ENCODE results near the gene CAMK2D.

CAMK2D gene

GRCh38 chr4:113607147-113607720 is 154.3 kb downstream of the CAMK2D start:
- Histone ChIP-seq H3K4me3 (ENCODE audit: low read depth in 1 of 5, low read length in 5 of 5) (no peak overlapping the region), H3K27ac (ENCODE audit: low read depth, low read length) (no peak overlapping the region), H3K27me3 (ENCODE audit: control insufficient read depth in 5 of 5, insufficient read depth in 4 of 5, low read length in 5 of 5) (no peaks in the 10 kb centered on the region)

GRCh38 chr4:113604955-113605354 is 156.6 kb downstream of the CAMK2D start:
- H3K9ac ChIP-seq (ENCODE audit: low read length in 5 of 5), result no peak overlapping the region
- H3K27me3 ChIP-seq (ENCODE audit: control insufficient read depth in 5 of 5, insufficient read depth in 4 of 5, low read length in 5 of 5), result no peaks in the 10 kb centered on the region
- no peak overlapping the region for H3K27ac ChIP-seq (ENCODE audit: low read depth, low read length)

More at GRCh38 chr4:113607147-113607720, 154.3 kb downstream of the CAMK2D start:
- no peak overlapping the region for H3K9ac ChIP-seq (ENCODE audit: low read length in 5 of 5)
- peaks cover 0 to 10% (median under 1%) of the 10 kb centered on the region in 5 donors for H3K4me1 ChIP-seq (ENCODE audit: control insufficient read depth in 5 of 5, insufficient read depth in 5 of 5, low read length in 5 of 5)
- H3K9me3 ChIP-seq (ENCODE audit: control insufficient read depth in 5 of 5, low read length in 5 of 5), result no peaks in the 10 kb centered on the region
- peaks cover 0 to 5% (median 0%) of the 10 kb centered on the region in 5 donors for H3K36me3 ChIP-seq (ENCODE audit: control insufficient read depth in 5 of 5, insufficient read depth in 5 of 5, low read length in 5 of 5)

DNA sequence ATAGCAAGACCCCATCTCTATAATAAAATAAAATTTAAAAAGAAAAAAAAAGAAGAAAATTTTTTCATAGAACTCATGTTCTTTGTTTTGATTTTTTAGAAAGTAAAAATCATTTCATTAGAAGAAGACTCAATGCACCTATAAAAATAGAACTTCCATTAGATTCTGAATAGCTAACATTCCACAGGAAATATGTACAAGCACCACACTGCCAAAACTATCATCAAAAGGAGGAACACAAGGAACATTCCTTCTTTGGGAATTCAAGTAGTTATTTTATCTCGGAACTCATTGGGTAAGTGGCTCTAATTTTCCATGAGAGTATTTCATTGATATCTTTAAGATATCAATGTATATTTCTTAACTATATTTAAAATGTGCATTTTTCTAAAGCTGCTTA is 157.6 kb downstream of the CAMK2D start:
- no peak overlapping the region for H3K4me3 ChIP-seq (ENCODE audit: low read depth in 1 of 5, low read length in 5 of 5)
- H3K4me1 ChIP-seq (ENCODE audit: control insufficient read depth in 5 of 5, insufficient read depth in 5 of 5, low read length in 5 of 5), result peaks cover 0 to 8% (median 0%) of the 10 kb centered on the region in 5 donors
- H3K27me3 ChIP-seq (ENCODE audit: control insufficient read depth in 5 of 5, insufficient read depth in 4 of 5, low read length in 5 of 5), result no peaks in the 10 kb centered on the region
- no peaks in the 10 kb centered on the region for H3K9me3 ChIP-seq (ENCODE audit: control insufficient read depth in 5 of 5, low read length in 5 of 5)
- H3K9ac ChIP-seq (ENCODE audit: low read length in 5 of 5), result no peak overlapping the region
- H3K36me3 ChIP-seq (ENCODE audit: control insufficient read depth in 5 of 5, insufficient read depth in 5 of 5, low read length in 5 of 5), result peaks cover 0 to 5% (median 0%) of the 10 kb centered on the region in 5 donors
- no peak overlapping the region for H3K27ac ChIP-seq (ENCODE audit: low read depth, low read length)

More at GRCh38 chr4:113604955-113605354, 156.6 kb downstream of the CAMK2D start:
- no peaks in the 10 kb centered on the region for H3K9me3 ChIP-seq (ENCODE audit: control insufficient read depth in 5 of 5, low read length in 5 of 5)
- H3K4me3 ChIP-seq (ENCODE audit: low read depth in 1 of 5, low read length in 5 of 5), result no peak overlapping the region
- H3K4me1 ChIP-seq (ENCODE audit: control insufficient read depth in 5 of 5, insufficient read depth in 5 of 5, low read length in 5 of 5), result peaks cover 0 to 8% (median 0%) of the 10 kb centered on the region in 5 donors
- H3K36me3 ChIP-seq (ENCODE audit: control insufficient read depth in 5 of 5, insufficient read depth in 5 of 5, low read length in 5 of 5), result peaks cover 0 to 5% (median 0%) of the 10 kb centered on the region in 5 donors

GRCh38 chr4:113602646-113603228 is 158.8 kb downstream of the CAMK2D start:
- peaks cover 0 to 8% (median 0%) of the 10 kb centered on the region in 5 donors for H3K4me1 ChIP-seq (ENCODE audit: control insufficient read depth in 5 of 5, insufficient read depth in 5 of 5, low read length in 5 of 5)
- H3K36me3 ChIP-seq (ENCODE audit: control insufficient read depth in 5 of 5, insufficient read depth in 5 of 5, low read length in 5 of 5), result peaks cover 0 to 3% (median 0%) of the 10 kb centered on the region in 5 donors
- H3K9ac ChIP-seq (ENCODE audit: low read length in 5 of 5), result no peak overlapping the region
- H3K27me3 ChIP-seq (ENCODE audit: control insufficient read depth in 5 of 5, insufficient read depth in 4 of 5, low read length in 5 of 5), result no peaks in the 10 kb centered on the region
- no peaks in the 10 kb centered on the region for H3K9me3 ChIP-seq (ENCODE audit: control insufficient read depth in 5 of 5, low read length in 5 of 5)
- no peak overlapping the region for H3K27ac ChIP-seq (ENCODE audit: low read depth, low read length)
- no peak overlapping the region for H3K4me3 ChIP-seq (ENCODE audit: low read depth in 1 of 5, low read length in 5 of 5)

DNA sequence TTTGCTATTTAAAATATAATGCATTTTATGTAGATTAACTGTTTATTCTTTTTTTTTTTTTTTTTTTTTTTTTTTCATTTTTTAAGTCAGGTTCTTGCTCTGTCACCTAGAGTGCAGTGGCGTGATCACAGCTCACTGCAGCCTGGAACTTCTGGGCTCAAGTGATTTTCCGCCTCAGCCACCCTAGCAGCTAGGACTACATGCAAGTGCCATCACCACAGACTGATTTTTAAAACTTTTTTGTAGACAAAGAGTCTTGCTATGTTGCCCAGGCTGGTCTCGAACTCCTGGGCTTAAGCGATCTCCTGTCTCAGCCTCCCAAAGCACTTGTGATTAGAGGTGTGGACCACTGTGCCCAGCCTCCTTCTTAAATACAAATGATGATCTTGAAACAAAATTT is 159.9 kb downstream of the CAMK2D start:
- H3K4me1 ChIP-seq (ENCODE audit: control insufficient read depth in 5 of 5, insufficient read depth in 5 of 5, low read length in 5 of 5), result peaks cover 0 to 8% (median 0%) of the 10 kb centered on the region in 5 donors
- H3K27ac ChIP-seq (ENCODE audit: low read depth, low read length), result no peak overlapping the region
- no peak overlapping the region for H3K4me3 ChIP-seq (ENCODE audit: low read depth in 1 of 5, low read length in 5 of 5)
- H3K9ac ChIP-seq (ENCODE audit: low read length in 5 of 5), result no peak overlapping the region
- no peaks in the 10 kb centered on the region for H3K27me3 ChIP-seq (ENCODE audit: control insufficient read depth in 5 of 5, insufficient read depth in 4 of 5, low read length in 5 of 5)
- no peaks in the 10 kb centered on the region for H3K9me3 ChIP-seq (ENCODE audit: control insufficient read depth in 5 of 5, low read length in 5 of 5)
- H3K36me3 ChIP-seq (ENCODE audit: control insufficient read depth in 5 of 5, insufficient read depth in 5 of 5, low read length in 5 of 5), result no peaks in the 10 kb centered on the region

DNA sequence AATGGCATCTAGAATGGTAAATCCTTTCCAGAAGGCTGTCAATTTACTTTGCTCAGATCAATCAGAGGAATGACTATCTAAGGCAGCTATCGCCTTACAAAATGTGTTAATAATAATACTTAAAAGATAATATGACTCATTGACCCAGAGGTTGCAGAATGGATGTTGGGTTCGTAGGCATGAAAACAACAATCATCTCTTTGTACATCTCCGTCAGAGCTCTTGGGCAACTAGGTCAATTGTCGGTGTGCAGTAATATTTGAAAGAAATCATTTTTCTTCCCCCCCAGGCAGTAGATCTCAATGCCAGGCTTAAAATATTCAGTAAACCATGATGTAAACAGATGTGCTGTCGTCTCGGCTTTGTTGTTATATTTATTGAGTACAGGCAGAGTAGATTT is 165.1 kb downstream of the CAMK2D start:
- Histone ChIP-seq H3K27me3 (ENCODE audit: control insufficient read depth in 5 of 5, insufficient read depth in 4 of 5, low read length in 5 of 5) (no peaks in the 10 kb centered on the region), H3K4me3 (ENCODE audit: low read depth in 1 of 5, low read length in 5 of 5) (no peak overlapping the region), H3K9ac (ENCODE audit: low read length in 5 of 5) (no peak overlapping the region), H3K36me3 (ENCODE audit: control insufficient read depth in 5 of 5, insufficient read depth in 5 of 5, low read length in 5 of 5) (no peaks in the 10 kb centered on the region), H3K4me1 (ENCODE audit: control insufficient read depth in 5 of 5, insufficient read depth in 5 of 5, low read length in 5 of 5) (no peaks in the 10 kb centered on the region), H3K27ac (ENCODE audit: low read depth, low read length) (no peak overlapping the region), H3K9me3 (ENCODE audit: control insufficient read depth in 5 of 5, low read length in 5 of 5) (no peaks in the 10 kb centered on the region)

GRCh38 chr4:113594231-113594556 is 167.3 kb downstream of the CAMK2D start:
- Histone ChIP-seq H3K9me3 (ENCODE audit: control insufficient read depth in 5 of 5, low read length in 5 of 5) (no peaks in the 10 kb centered on the region), H3K27me3 (ENCODE audit: control insufficient read depth in 5 of 5, insufficient read depth in 4 of 5, low read length in 5 of 5) (no peaks in the 10 kb centered on the region), H3K27ac (ENCODE audit: low read depth, low read length) (no peak overlapping the region), H3K4me1 (ENCODE audit: control insufficient read depth in 5 of 5, insufficient read depth in 5 of 5, low read length in 5 of 5) (no peaks in the 10 kb centered on the region), H3K4me3 (ENCODE audit: low read depth in 1 of 5, low read length in 5 of 5) (no peak overlapping the region), H3K36me3 (ENCODE audit: control insufficient read depth in 5 of 5, insufficient read depth in 5 of 5, low read length in 5 of 5) (no peaks in the 10 kb centered on the region), H3K9ac (ENCODE audit: low read length in 5 of 5) (no peak overlapping the region)

GRCh38 chr4:113593400-113594230 is 167.9 kb downstream of the CAMK2D start:
- Histone ChIP-seq H3K27me3 (ENCODE audit: control insufficient read depth in 5 of 5, insufficient read depth in 4 of 5, low read length in 5 of 5) (no peaks in the 10 kb centered on the region), H3K4me3 (ENCODE audit: low read depth in 1 of 5, low read length in 5 of 5) (no peak overlapping the region), H3K9ac (ENCODE audit: low read length in 5 of 5) (no peak overlapping the region), H3K9me3 (ENCODE audit: control insufficient read depth in 5 of 5, low read length in 5 of 5) (no peaks in the 10 kb centered on the region), H3K36me3 (ENCODE audit: control insufficient read depth in 5 of 5, insufficient read depth in 5 of 5, low read length in 5 of 5) (no peaks in the 10 kb centered on the region), H3K27ac (ENCODE audit: low read depth, low read length) (no peak overlapping the region), H3K4me1 (ENCODE audit: control insufficient read depth in 5 of 5, insufficient read depth in 5 of 5, low read length in 5 of 5) (peaks cover 0 to under 1% (median 0%) of the 10 kb centered on the region in 5 donors)

DNA sequence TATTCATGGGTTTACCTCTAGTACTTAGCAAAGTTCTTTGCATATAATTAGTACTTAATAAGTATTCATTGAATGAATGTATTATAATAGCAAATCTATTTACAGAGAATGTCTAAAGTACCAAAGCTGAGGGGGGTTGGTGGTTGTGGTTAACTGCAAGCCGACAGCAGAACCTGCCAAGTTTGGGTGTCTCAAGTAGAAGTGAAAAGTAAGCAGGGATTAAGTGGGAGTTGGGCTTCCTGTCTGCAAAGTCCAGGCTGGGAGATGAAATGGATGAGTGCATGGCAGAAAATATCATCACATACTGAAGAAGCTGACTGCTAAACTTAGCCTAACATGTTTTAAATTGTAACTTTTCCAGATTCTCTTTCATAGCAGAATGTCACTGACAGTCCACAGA is 169.6 kb downstream of the CAMK2D start:
- Histone ChIP-seq H3K27me3 (ENCODE audit: control insufficient read depth in 5 of 5, insufficient read depth in 4 of 5, low read length in 5 of 5) (no peaks in the 10 kb centered on the region), H3K4me3 (ENCODE audit: low read depth in 1 of 5, low read length in 5 of 5) (no peak overlapping the region), H3K9ac (ENCODE audit: low read length in 5 of 5) (no peak overlapping the region), H3K9me3 (ENCODE audit: control insufficient read depth in 5 of 5, low read length in 5 of 5) (no peaks in the 10 kb centered on the region), H3K36me3 (ENCODE audit: control insufficient read depth in 5 of 5, insufficient read depth in 5 of 5, low read length in 5 of 5) (no peaks in the 10 kb centered on the region), H3K4me1 (ENCODE audit: control insufficient read depth in 5 of 5, insufficient read depth in 5 of 5, low read length in 5 of 5) (peaks cover 0 to 8% (median 0%) of the 10 kb centered on the region in 5 donors), H3K27ac (ENCODE audit: low read depth, low read length) (no peak overlapping the region)
